Keratinocyte (primary cell): Measurements from ENCODE around the gene CDIP1.

Source experiments
- CTCF ChIP-seq, 3 experiments: IDR thresholded peaks in 1 of 3; conservative IDR thresholded peaks in 1 of 3; optimal IDR thresholded peaks in 1 of 3; 2 replicates in 2 of 3; 3 replicates in 1 of 3; pipeline versions ENCODE3 to v1.5.1; 2011; ENCODE audit warnings: low read length in 3 of 3, mild to moderate bottlenecking in 3 of 3, moderate library complexity in 2 of 3, control low read depth in 1 of 3, inconsistent platforms in 1 of 3; ENCODE audit not compliant: insufficient read depth in 2 of 3; ENCODE audit errors: extremely low read depth in 1 of 3
- EZH2 ChIP-seq: IDR thresholded peaks from one replicate; pipeline ENCODE4 v1.6.1; 2012; ENCODE audit warnings: inconsistent platforms, mild to moderate bottlenecking, low read length, moderate library complexity

- TF ChIP-seq EZH2: no peak
- no peak for TF ChIP-seq CTCF (optimal IDR thresholded peaks at IDR 0.05 in 1 of 3, IDR thresholded peaks at IDR 0.05 in 1 of 3, conservative IDR thresholded peaks at IDR 0.05 in 1 of 3; ENCODE audit: extremely low read depth in 1 of 3, insufficient read depth in 2 of 3, low read length in 3 of 3)
Observed at GRCh38 chr16:4576008-4576407, 37.4 kb upstream of the CDIP1 start.
